Globus pallidus (tissue), 1 donor: ENCODE data around the gene SLC35D2.
"Not testable (repeated sequence)": the region's sequence is repeated elsewhere in the genome, so short reads cannot be mapped to it uniquely, and the experiment has no call there.

ENCODE experiments used
- DNase-seq: peaks from one replicate; pipeline ENCODE4 v3.0.0-alpha.2; 2015; ENCODE audit warnings: low spot score

The SLC35D2 gene

DNA sequence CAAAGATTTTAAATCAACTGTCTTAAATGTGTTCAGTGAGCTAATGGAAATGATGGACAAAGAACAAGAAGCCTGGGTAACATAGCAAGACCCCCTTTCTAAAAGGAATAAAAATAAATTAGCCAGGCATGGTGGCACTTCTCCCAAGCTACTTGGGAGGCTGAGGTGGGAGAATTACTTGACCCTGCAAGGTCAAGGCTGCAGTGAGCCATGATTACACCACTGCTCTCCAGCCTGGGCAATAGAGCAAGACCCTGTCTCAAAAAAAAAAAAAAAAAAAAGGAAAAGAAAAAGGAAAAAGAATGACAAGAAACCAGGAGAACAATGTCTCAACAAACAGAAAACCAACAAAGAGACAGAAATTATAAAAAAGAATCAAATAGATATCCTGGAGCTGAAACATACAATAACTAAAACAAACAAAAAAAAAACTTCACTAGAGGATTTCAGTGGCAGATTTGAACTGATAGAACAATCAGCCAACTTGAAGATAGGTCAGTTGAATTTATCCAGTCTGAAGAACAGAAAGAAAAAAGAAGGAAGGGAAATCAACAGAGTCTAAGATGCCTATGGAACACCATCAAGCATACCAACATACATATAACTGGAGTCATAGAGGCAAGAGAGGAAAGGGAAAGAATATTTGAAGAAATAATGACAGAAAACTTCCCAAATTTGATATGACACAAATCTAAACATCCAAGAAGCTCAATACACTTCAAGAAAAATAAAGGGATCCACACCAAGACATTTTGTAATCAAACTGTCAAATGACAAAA is 16.8 kb upstream of the SLC35D2 start:
- no peak for DNase-seq

DNA sequence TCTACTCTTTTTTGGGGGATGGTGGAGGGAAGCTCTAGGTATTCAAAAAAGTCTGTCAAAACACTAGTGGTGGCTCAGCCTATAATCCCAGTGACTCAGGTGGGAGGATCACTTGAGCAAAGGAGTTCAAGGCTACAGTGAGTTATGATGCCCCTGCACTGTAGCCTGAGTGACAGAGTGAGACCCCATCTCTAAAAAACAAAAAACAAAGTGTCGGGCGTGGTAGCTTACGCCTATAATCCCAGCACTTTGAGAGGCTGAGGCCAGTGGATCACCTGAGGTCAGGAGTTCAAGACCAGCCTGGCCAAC is 15.8 kb upstream of the SLC35D2 start:
- DNase-seq = no peak

DNA sequence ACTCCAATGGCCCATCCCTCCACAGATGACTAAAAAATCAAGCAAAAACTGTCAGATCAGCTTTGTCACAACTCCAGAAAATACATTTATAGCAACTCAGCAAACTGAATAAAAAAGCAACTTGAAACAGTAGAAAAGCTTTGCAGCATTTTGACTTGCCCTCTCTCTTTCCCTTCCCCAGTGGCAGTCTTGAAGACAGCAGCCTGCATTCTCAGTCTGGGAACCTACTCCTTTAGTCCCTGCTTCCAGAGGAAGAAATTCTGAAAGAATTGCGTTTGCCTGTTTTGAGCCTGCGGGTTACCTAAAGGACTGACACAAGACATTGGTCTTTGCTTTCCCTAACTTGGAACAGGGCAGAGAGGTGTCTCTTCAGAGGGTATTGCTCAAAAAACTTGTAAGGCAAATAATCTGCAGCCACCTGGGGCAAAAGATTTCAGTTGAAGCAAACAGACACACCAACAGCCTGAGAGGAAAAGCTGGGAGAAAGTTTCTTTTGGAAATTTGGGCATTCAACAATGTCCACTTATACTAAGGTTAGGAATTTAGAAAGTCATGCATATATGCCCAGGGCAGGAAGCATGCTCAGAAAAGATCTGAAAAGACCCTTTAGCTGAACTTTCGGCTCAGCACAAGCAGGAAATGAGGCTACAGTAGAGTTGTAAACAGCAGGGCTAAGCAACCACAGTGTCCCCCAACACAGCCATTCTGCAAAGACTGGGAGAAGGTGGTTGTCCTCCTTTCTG is 15.2 kb upstream of the SLC35D2 start:
- DNase-seq = no peak

DNA sequence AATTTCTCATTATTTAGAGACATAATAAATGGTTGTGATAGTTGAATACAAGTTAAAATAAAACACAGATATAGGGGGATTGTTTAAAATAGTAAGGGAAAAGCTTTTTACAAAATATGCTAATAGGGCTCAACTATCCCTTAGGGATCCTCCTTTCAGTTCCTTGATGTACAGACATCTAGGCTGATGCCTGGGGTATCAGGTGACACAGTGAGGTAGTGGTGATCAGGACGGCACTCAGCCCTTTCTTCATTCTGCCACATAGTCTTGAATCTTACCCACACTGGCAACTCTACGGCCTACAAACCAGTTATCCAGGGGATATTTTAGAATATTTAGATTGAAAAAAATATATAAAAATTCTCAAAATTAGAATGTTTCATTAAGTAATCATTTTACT is 12.5 kb upstream of the SLC35D2 start:
- no peak for DNase-seq

DNA sequence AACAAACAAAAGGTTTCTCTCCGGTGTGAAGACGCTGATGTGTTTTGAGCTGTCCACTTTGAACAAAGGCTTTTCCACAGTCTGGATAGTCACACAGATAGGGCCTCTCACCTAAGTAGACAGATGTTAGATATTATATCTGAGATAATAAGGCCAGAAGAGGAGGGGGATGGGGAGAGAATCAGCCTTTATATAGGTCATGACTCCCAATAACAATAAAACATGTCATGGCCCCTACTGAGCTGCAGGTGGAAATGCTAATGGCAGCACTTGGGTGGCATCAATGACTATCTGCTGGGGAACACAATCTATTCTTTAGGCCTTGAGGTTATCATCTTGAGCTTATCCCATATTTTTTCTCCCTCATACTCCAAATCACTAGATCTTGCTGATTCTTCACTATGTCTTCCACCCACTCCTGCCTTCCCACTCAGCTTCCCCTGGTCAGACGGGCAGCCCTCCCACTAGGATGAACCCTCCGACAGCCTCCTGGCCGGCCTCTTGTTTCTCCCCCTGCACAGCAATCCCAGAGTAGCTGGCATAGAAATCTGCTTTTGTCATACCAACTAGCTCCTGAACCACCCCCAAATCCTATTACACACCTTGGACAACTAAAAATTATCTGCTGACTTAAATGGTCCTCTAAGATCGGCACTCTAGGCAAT is 11.5 kb upstream of the SLC35D2 start:
- DNase-seq = no peak

DNA sequence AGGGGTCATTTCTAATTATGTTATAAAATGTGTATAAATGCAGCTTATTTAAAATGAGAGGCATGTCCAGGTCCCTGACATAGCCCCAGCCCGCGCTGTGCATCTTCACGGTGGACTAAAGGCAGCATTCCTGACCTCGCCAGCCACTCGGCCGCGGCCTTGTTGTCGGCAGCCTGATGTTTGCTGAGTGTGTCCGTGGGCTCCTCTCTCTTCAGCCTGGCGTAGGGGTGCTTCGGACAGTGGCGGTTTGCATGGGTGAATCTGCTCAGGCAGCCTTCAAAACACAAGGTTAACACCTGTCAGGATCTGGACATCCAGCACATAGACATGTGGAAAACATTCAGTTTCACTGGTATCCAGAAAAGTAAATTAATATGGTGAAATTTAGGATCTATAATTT is 8.8 kb upstream of the SLC35D2 start:
- DNase-seq = no peak

DNA sequence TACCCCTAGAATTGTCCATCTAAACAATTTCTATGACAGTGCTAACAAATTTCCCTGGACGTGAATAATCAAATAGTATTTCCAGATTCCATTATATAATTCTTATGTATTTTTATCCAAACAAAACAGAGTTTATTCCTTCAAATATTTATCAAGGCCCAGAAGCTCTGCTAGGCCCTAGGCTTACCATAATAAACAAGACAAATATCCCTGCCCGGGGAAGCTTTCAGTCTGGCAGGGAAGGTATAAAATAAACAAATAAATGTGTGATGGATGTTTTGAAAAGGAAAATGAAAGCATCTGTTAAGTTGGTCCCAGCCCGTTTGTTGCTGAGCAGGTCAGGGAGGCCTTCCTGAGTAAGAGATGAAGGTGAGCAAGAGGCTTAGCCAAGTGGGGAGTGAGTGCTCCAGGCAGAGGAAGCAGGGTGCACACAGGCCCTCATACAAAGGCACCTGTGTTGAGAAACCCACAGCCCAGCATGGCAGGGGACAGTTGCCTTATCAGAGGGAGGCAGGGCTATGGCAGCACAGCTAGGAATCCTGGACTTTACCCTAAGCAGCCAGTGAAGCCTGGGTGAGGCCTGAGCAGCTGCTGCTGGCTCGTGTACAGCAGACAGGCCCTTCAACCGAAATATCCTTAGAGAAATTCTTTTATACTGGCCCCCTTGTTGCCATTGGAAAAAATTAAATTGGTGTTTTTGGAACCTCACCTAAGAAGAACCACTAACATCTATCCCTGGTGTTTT is 7.7 kb upstream of the SLC35D2 start:
- no peak for DNase-seq

DNA sequence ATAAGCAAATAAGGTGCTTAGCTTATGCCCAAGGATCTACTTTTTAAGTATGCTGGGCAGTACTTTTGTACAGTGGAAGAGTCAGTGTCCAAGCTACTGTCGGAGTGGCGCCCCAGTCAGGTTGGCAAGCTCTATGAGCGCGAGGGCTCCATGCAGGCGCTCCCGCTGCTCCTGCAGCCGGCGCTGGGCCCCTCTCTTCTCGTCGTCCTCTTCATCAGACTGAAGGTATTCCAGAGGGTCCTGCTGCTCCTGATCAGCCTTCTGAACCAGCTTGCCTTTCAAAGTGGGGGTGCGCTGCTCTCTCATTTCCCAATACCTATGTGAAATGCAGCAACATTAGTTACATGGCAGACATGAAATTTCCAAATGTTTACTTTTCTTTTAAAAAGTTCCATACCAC is 4.6 kb upstream of the SLC35D2 start:
- DNase-seq = no peak

DNA sequence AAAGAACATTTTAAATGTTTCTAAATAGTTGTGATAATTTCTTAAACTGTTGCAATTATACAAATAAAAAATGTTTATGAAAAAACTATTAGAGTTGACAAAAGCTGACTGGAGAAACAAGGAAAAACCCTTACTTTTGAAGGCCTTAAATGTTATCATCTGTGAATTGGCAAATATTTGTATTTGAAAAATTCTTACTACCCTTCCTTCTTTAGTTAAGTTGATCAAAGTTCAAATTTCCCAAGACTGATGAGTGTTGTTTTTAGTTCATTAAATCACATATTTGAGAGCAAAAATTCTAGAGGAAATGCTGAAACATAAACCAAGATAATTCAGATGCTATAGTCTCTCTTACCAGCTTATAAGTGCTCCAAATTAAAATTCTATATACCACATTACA is 2.6 kb upstream of the SLC35D2 start:
- no peak for DNase-seq

DNA sequence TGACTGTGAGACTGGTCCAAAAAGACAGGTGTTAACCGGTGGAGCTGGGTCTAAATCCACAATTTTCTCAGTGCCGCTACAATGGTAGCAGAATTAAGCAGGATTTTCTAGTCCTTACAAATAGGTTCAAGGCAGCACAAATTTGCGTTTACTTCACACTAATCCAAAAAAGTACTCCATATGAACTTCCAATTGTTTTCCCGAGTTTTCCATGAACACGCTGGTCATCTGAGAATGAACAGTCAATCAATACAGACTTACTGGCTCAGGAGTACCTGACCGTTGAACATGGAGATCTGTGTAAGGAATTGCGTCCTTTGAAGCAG is 709 bp downstream of the SLC35D2 start:
- DNase-seq = peak; percentile 52

DNA sequence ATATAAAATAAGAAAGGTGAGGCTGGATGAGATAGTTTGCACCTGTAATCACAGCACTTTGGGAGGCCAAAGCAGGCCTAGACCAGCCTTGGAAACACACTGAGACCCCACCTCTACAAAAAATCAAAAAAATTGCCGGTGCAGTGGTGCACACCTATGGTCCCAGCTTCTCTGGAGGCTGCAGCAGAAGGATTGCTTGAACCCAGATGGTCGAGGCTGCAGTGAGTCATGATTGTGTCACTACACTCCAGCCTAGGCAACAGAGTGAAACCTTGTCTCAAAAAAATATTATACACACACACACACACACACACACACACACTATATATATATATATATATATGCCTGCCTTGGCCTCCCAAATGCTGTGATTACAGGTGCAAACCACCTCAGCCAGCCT is 1.3 kb downstream of the SLC35D2 start:
- no peak for DNase-seq

DNA sequence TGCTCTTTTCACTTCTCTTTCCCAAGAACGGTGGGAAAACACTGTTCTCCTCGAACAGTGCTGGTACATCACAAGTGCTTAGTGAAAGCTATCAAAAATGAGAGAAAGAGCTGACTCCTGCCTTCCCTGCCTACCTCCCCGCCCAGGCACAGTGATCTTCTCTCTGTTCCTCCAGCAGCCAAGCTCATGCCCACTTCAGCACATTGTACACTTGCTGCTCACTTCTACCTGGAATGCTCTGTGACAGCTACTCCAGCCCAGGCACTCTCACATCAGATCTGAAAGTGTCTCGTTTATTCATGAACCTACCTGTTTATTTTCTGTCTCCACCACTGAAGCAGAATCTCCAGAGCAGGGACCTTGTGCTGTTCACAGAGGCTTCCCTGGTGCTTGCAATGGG is 1.8 kb downstream of the SLC35D2 start:
- DNase-seq = no peak

DNA sequence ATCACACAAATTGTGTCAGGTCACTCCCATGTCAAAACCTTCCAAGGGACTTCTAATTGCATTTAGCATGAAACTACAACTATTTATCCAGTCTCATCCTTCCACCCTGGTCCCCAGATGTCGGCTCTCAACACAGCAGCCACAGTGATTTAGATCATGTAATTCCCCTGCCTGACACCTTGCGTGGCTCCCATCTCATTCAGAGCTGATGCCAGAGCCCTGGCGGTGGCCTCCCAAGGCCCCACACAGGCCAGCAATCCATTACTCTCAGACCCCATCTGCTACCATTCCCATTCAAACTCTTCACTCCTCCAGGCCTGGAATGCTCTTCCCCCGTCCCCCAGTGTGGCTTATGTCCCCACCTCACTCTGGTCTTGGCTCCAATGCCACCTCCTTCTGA is 2.4 kb downstream of the SLC35D2 start:
- peak; percentile 27 for DNase-seq

DNA sequence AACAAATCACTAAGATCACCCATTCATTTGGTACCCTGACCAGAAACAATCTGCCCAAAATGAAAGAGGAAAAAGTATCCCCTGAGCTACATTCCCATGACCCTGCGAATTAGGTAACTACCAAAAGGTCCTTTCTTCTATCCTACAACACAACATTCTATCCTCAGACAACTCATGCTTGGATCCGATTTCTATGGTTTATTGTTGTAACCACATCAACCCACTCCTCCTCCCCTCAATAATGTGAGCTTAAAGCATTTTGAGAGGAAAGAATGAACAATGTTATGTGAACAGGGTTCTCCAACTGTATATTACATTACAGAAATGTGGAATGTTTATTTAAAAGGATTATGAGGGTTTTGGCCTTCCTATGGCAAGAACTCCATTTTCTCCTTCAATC is 4.0 kb downstream of the SLC35D2 start:
- peak; percentile 71 for DNase-seq

DNA sequence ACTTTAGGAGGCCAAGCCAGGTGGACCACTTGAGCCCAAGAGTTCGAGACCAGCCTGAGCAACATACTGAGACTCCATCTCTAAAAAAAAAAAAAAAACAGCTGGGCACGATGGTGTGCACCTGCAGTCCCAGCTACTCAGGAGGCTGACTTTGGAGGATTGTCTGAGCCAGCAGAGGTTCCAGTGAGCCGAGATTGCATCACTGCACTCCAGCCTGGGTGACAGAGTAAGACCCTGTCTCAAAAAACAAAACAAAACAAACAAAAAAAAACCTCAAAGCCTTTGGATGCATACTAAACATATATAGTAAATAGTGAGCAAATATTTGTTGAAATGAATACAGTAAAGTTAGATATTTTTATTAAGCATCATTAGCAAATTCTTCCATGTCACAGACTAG is 5.3 kb downstream of the SLC35D2 start:
- no peak for DNase-seq

DNA sequence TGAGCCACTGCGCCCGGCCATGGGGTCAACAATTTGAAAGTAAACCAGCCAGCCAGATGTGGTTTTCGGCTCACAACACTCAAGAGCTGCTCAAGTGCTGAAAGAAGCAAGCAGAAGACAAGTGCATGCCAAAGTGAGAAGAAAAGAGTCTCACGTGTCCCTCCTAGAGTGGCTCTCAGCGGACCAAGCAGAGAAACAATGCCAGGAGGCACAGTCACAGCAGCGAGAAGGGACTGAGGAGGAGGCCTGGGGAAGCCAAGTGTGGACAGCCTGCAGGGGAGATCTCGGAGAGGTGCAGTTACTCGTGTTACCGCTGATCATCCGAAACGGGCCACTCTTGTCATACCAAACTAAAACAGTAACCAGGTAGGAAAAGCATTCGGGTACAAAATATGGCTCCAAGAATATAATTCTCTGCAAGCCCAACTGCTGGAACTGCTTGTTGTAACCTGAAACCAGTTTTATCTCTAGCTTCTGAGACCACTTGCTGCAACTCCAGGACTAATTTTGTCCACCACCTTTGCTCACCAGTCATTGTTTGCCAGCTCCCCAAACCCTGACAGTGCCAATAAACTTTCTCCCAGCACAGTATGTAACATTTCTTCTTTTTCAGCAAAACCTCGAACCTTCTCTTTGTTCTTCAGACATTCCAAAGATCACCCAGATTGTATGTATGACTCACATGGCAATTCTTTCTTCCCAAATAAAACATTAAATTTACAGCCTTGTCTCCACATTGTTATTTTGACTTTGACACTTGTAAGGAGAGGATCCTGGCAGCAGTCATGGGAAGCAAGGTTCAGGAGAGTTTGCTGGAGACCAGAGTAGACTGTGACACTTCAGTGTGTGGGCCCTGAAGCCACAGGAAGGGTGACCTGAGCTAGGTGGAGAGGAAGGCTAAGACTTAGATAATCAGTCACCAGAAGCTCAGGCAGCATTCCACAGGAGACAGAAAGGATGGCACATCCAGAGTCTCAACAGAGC is 6.3 kb downstream of the SLC35D2 start:
- no peak for DNase-seq

DNA sequence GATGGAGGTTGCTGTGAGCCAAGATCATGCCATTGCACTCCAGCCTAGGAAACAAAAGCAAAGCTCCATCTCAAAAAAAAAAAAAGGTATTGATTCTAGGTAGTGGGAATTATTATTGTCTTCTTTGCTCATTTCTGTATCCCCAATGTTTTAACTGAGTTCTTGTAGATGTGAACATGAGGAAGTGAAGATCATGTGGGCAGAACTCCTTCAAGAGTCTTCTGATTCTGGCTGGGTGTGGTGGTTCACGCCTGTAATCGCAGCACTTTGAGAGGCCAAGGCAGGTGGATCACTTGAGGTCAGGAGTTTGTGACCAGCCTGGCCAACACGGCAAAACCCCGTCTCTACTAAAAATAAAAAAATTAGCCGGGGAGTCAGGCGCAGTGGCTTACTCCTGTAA is 8.0 kb downstream of the SLC35D2 start:
- DNase-seq = not testable (repeated sequence)

DNA sequence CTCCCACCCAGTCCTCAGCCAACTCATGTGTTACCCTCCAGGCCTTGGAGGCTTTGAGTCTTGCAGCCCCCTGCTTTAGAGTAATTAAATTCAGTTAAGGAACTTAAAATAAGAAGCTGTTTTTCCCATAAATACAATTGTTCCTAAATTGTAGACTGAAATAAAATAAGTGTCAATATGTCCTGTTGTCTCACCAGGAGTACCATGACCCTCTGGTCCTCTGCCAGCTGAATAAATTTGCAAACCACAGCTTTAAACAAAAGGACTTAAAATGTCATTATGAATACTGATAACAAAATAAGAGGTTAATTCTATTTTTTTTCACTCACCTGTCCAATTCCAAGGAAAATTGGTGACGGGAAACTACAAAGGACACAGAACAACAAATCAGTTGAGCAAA is 15.6 kb downstream of the SLC35D2 start:
- no peak for DNase-seq

DNA sequence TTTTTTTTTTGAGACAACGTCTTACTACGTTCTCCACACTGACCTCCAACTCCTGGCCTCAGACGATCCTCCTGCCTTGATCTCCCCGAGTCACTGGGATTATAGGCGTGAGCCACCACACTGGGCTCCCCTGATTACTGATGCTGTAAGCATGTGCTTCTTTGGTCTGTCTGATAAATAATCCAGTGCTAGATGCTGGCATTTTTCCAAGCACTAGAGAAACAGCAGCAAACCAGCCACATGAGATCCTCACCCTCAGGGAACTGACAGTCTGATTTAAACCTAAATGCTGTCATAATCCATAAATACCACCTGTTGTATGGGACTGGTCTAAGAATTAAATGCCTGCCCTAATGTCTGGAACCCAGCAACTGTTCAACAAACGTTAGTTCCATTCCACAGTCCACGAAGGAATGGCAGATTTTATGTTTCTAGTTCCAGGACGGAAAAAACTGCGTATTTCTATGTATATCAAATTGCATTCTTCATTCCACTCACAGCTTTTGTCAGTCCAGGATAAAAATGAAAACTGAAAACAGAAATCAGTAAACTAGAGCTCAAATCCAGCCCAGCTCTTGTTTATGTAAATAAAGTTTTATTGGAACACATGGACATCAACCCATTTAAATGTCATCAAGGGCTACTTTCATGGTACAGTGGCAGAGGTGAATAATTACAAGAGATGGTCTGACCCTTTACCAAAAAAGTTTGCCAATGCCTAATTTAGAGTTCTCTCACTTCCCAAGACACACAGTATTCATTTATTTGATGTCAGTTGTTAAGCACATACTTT is 20.1 kb downstream of the SLC35D2 start:
- DNase-seq = no peak

DNA sequence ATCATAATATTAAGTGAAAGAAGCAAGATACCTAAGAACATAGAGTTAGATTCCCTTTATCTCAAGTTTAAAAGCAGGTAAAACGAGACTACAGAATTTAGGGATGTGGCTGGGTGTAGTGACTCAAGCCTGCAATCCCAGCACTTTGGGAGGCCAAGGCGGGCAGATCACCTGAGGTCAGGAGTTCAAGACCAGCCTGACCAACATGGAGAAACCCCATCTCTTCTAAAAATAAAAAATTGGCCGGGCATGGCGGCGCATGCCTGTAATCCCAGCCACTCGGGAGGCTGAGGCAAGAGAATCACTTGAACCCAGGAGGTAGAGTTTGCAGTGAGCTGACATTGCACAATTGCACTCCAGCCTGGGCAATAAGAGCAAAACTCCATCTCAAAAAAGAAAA is 21.4 kb downstream of the SLC35D2 start:
- not testable (repeated sequence) for DNase-seq

DNA sequence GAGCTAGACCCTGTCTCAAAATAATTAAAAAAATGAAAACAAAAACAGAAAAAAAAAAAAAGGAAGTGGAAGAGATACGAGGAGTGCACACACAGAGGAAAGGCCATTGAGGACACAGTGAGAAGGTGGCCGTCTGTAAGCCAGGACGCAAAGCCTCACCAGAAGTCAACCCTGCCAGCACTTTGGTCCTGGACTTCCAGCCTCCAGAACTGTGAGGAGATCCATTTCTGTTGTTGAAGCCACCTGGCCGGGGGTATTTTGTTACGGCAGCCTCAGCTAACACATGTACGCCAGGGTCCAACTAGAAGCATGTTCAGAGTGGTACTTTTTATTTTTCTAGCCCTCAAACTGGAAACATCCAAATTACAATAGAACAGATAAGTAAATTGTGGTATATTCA is 21.8 kb downstream of the SLC35D2 start:
- DNase-seq = no peak
